Measurements from ENCODE around the gene KPNB1. TPM values are rescaled to one million over a fixed set of nuclear protein-coding genes. Genes with fewer than 3 reads are reported as not detected.

KPNB1 gene
- total RNA-seq, 1 donor from 2014 or later, result 301 TPM

DNA sequence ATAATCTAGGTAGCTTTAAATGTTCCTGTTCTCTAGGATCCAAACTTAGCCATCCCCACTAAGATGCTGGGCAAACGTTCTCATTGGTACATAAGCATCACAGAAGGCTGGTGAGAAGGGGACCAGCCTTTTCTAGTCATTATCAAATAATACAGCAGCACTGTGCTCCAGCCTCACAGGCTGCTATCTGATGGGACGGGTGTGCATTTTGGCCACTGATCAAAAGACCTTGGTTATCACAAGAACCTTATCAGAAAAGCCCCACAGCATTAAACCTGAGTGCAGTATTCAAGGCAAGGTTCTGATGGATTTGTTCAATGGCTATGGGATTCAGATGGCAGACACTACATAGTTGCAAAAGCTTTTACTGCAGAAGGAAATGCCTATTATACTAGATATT, 19.1 kb upstream of the KPNB1 start:
- H3K9me3 Mint-ChIP-seq (ENCODE audit: unreplicated experiment), result no peaks in the 10 kb centered on the region
- TF ChIP-seq, protein P1, sequence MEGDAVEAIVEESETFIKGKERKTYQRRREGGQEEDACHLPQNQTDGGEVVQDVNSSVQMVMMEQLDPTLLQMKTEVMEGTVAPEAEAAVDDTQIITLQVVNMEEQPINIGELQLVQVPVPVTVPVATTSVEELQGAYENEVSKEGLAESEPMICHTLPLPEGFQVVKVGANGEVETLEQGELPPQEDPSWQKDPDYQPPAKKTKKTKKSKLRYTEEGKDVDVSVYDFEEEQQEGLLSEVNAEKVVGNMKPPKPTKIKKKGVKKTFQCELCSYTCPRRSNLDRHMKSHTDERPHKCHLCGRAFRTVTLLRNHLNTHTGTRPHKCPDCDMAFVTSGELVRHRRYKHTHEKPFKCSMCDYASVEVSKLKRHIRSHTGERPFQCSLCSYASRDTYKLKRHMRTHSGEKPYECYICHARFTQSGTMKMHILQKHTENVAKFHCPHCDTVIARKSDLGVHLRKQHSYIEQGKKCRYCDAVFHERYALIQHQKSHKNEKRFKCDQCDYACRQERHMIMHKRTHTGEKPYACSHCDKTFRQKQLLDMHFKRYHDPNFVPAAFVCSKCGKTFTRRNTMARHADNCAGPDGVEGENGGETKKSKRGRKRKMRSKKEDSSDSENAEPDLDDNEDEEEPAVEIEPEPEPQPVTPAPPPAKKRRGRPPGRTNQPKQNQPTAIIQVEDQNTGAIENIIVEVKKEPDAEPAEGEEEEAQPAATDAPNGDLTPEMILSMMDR (IDR thresholded peaks at IDR 0.05), result no peak
- H3K4me3 Mint-ChIP-seq (ENCODE audit: unreplicated experiment), result no peak overlapping the region
- no peak for DNase-seq (ENCODE audit: extremely low spot score, unreplicated experiment)
- peaks cover 7% of the 10 kb centered on the region for H3K36me3 Mint-ChIP-seq (ENCODE audit: unreplicated experiment)
- H3K27me3 Mint-ChIP-seq (ENCODE audit: unreplicated experiment), result no peaks in the 10 kb centered on the region
- peaks cover 5% of the 10 kb centered on the region for H3K4me1 Mint-ChIP-seq (ENCODE audit: unreplicated experiment)
- H3K27ac Mint-ChIP-seq (ENCODE audit: unreplicated experiment), result no peak overlapping the region

DNA sequence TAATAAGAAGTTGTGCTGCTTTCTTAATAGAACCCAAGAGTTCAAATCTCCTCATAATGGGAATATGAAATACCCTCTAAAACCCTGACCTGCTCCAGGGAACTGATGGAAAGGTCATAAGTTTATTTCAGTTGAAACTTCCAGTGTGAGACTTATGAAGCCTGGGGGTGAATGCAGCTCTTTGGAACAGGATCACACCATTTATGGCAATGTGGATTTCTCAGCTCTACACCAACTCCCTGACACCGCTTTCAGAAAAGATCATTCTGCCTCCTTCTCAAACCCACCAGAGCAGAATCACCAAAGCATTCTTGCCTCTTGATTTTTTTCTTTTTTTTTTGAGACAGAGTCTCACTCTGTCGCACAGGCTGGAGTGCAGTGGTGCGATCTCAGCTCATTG, 16.7 kb upstream of the KPNB1 start:
- Mint-ChIP-seq H3K4me3 (ENCODE audit: unreplicated experiment) (no peak overlapping the region), H3K4me1 (ENCODE audit: unreplicated experiment) (peaks cover 5% of the 10 kb centered on the region), H3K27me3 (ENCODE audit: unreplicated experiment) (no peaks in the 10 kb centered on the region), H3K9me3 (ENCODE audit: unreplicated experiment) (no peaks in the 10 kb centered on the region), H3K36me3 (ENCODE audit: unreplicated experiment) (peaks cover 10% of the 10 kb centered on the region), H3K27ac (ENCODE audit: unreplicated experiment) (peak overlapping the region; percentile 18)
- TF ChIP-seq, protein P1 (IDR thresholded peaks at IDR 0.05), result no peak
- DNase-seq (ENCODE audit: extremely low spot score, unreplicated experiment), result no peak

DNA sequence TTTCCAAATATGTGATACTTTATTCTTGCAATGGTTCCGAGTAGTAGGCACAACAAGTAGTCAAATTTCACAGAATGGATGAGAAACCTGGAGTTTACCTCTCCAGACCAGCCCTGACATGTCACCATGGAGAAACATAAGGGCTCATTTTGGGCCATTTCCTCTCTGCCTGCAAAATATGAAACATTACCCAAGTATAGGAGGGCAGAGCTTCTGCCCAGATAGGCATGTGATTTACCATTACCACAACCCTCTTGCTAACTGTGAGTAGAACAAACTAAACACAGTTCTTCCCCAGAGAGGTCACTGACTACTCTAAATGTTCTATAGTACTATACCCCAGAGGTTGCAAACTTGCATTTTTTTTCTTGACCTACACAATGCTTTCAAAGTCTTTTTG, 15.7 kb upstream of the KPNB1 start:
- Mint-ChIP-seq H3K27me3 (ENCODE audit: unreplicated experiment) (no peaks in the 10 kb centered on the region), H3K27ac (ENCODE audit: unreplicated experiment) (no peak overlapping the region), H3K4me1 (ENCODE audit: unreplicated experiment) (peaks cover 5% of the 10 kb centered on the region), H3K36me3 (ENCODE audit: unreplicated experiment) (peaks cover 10% of the 10 kb centered on the region), H3K4me3 (ENCODE audit: unreplicated experiment) (no peak overlapping the region), H3K9me3 (ENCODE audit: unreplicated experiment) (no peaks in the 10 kb centered on the region)
- no peak for DNase-seq (ENCODE audit: extremely low spot score, unreplicated experiment)
- TF ChIP-seq, protein P1 (IDR thresholded peaks at IDR 0.05), result no peak

DNA sequence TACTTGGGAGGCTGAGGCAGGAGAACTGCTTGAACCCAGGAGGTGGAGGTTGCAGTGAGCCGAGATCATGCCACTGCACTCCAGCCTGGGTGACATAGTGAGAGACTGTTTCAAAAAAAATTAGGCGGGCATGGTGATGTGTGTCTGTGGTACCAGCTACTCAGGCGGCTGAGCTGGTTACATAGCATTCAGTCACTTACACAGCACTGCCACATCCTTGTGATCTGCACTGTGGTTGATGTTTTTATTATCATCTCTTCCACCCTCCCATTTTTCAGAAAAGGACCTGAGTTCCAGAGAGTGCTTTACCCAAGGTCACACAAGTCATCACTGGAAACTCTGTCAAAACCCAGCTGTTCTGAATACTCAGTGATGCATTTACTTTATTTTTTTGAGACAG, 14.8 kb upstream of the KPNB1 start:
- no peak for DNase-seq (ENCODE audit: extremely low spot score, unreplicated experiment)
- Mint-ChIP-seq H3K27ac (ENCODE audit: unreplicated experiment) (no peak overlapping the region), H3K4me1 (ENCODE audit: unreplicated experiment) (peaks cover 5% of the 10 kb centered on the region), H3K9me3 (ENCODE audit: unreplicated experiment) (no peaks in the 10 kb centered on the region), H3K4me3 (ENCODE audit: unreplicated experiment) (no peak overlapping the region), H3K27me3 (ENCODE audit: unreplicated experiment) (no peaks in the 10 kb centered on the region), H3K36me3 (ENCODE audit: unreplicated experiment) (peaks cover 8% of the 10 kb centered on the region)
- TF ChIP-seq, protein P1 (IDR thresholded peaks at IDR 0.05), result no peak

DNA sequence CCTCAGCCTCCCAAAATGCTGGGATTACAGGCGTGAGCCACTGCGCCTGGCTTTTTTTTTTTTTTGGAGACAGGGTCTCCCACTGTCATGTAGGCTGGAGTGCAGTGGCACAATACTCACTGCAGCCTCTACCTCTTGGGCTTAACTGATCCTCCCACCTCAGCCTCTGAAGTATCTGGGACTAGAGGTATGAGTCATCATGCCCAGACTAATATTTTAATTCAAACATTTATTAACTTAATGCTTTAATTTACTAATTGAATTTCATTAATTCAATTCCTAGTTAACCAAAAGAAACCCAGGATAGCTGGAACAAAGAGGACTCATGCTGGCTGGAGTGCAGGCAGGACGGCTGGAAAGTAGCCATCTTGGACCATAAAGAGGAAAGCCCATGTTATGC, 14.0 kb upstream of the KPNB1 start:
- H3K9me3 Mint-ChIP-seq (ENCODE audit: unreplicated experiment), result no peaks in the 10 kb centered on the region
- no peaks in the 10 kb centered on the region for H3K27me3 Mint-ChIP-seq (ENCODE audit: unreplicated experiment)
- peaks cover 8% of the 10 kb centered on the region for H3K36me3 Mint-ChIP-seq (ENCODE audit: unreplicated experiment)
- no peak for DNase-seq (ENCODE audit: extremely low spot score, unreplicated experiment)
- TF ChIP-seq, protein P1 (IDR thresholded peaks at IDR 0.05), result no peak
- no peak overlapping the region for H3K27ac Mint-ChIP-seq (ENCODE audit: unreplicated experiment)
- H3K4me1 Mint-ChIP-seq (ENCODE audit: unreplicated experiment), result peaks cover 5% of the 10 kb centered on the region
- no peak overlapping the region for H3K4me3 Mint-ChIP-seq (ENCODE audit: unreplicated experiment)

Measured in osteocyte (in vitro differentiated cells).